OCI-LY7 (cell line): ENCODE measurements around the gene ADAM11. TPM values are rescaled to one million over a fixed set of nuclear protein-coding genes. Genes with fewer than 3 reads are reported as not detected.

Experiments used
- BruUV-seq: library from RNA; stranded (reverse); fragments of 400-500 nt; replicated peaks from 2 replicates; lab custom pipeline; 2021; lab: Mats Ljungman, UMichigan
- CTCF ChIA-PET: fragments of 300-600 bp; sonication (Branson Sonifier 250); formaldehyde crosslinking; loops from one replicate; lab custom pipeline; 2022; ENCODE audit warnings: antibody characterized with exemption; ENCODE audit not compliant: unreplicated experiment; lab: Charles Lee
- POLR2A ChIA-PET: fragments of 300-600 bp; sonication (Branson Sonifier 250); formaldehyde crosslinking; loops from one replicate; lab custom pipeline; 2022; ENCODE audit warnings: antibody characterized with exemption; lab: Charles Lee
- DNase-seq: peaks from one replicate; pipeline ENCODE4 v3.0.0-alpha.2; 2015; ENCODE audit warnings: low spot score
- H2AFZ ChIP-seq: fragments of 200-600 bp; sonication (generic), shearing (Covaris generic); 2 replicates; pipeline ENCODE4 v1.6.1; 2014; ENCODE audit warnings: mild to moderate bottlenecking, antibody characterized with exemption, low read length, moderate library complexity
- H3K27ac ChIP-seq: fragments of 200-600 bp; sonication (generic); 2 replicates; pipeline ENCODE4 v1.5.1; 2014; ENCODE audit warnings: mixed run types, low read depth, mild to moderate bottlenecking, moderate library complexity, low read length, inconsistent platforms; ENCODE audit not compliant: poor library complexity, severe bottlenecking
- H3K36me3 ChIP-seq: fragments of 200-600 bp; sonication (generic); 2 replicates; pipeline ENCODE4 v1.6.1; 2014; ENCODE audit warnings: mild to moderate bottlenecking, antibody characterized with exemption, low read length, moderate library complexity, mixed read lengths; ENCODE audit not compliant: insufficient read depth
- H3K4me1 ChIP-seq: fragments of 200-600 bp; sonication (generic); 2 replicates; pipeline ENCODE4 v1.5.1; 2014; ENCODE audit warnings: mild to moderate bottlenecking, low read length; ENCODE audit not compliant: insufficient read depth, poor library complexity, severe bottlenecking
- H3K4me2 ChIP-seq: fragments of 200-600 bp; sonication (generic); 2 replicates; pipeline ENCODE4 v1.6.1; 2014; ENCODE audit warnings: mild to moderate bottlenecking, low read length
- H3K4me3 ChIP-seq: fragments of 200-600 bp; sonication (generic); 2 replicates; pipeline ENCODE4 v1.5.1; 2014; ENCODE audit warnings: mild to moderate bottlenecking, low read depth, low read length; ENCODE audit not compliant: poor library complexity, severe bottlenecking
- H3K79me2 ChIP-seq: fragments of 200-600 bp; sonication (generic); 2 replicates; pipeline ENCODE4 v1.6.1; 2016; ENCODE audit warnings: low read depth, mild to moderate bottlenecking, low read length, moderate library complexity, mixed read lengths; ENCODE audit not compliant: insufficient read depth
- H3K9me2 ChIP-seq: fragments of 200-600 bp; sonication (generic); 2 replicates; pipeline ENCODE4 v1.6.1; 2016; ENCODE audit warnings: mild to moderate bottlenecking, low read length, mixed read lengths; ENCODE audit not compliant: insufficient read depth
- H3K9me3 ChIP-seq: fragments of 200-600 bp; sonication (generic); 2 replicates; pipeline ENCODE4 v1.6.1; 2014; ENCODE audit warnings: mild to moderate bottlenecking, mixed run types, low read length, mixed read lengths
- H4K20me1 ChIP-seq: fragments of 200-600 bp; sonication (generic); 2 replicates; pipeline ENCODE4 v1.6.1; 2014; ENCODE audit warnings: mild to moderate bottlenecking, antibody characterized with exemption, low read length, moderate library complexity, mixed read lengths; ENCODE audit not compliant: insufficient read depth
- CTCF ChIP-seq: fragments of 200-600 bp; sonication (generic); conservative IDR thresholded peaks from 2 replicates; pipeline ENCODE4 v1.5.1; 2014; ENCODE audit warnings: mild to moderate bottlenecking, antibody characterized with exemption, low read length, moderate library complexity, mixed read lengths
- EZH2phosphoT487 ChIP-seq: fragments of 200-600 bp; sonication (generic); IDR thresholded peaks from 2 replicates; pipeline ENCODE4 v1.6.1; 2018; ENCODE audit warnings: low read depth, borderline replicate concordance, mild to moderate bottlenecking, mixed run types, antibody characterized with exemption, low read length, moderate library complexity, mixed read lengths
- intact Hi-C: fragments of 100-400 bp; cut with micrococcal nuclease; formaldehyde crosslinking; loops from one replicate; pipeline ENCODE4 v1.10.0; 2022; ENCODE audit not compliant: unreplicated experiment
- total RNA-seq, 2 experiments: library from RNA; depleted of rRNA in 1 of 2; stranded (reverse); fragments of >200 nt in 1 of 2; shearing (Covaris generic) in 1 of 2; gene quantifications; 2 replicates each; pipeline ENCODE4 v1.2.3, GENCODE V29; 2014 to 2022

ADAM11 gene
- total RNA-seq, 2 experiments from 2014 or later = 1.1 to 3.3 TPM

DNA sequence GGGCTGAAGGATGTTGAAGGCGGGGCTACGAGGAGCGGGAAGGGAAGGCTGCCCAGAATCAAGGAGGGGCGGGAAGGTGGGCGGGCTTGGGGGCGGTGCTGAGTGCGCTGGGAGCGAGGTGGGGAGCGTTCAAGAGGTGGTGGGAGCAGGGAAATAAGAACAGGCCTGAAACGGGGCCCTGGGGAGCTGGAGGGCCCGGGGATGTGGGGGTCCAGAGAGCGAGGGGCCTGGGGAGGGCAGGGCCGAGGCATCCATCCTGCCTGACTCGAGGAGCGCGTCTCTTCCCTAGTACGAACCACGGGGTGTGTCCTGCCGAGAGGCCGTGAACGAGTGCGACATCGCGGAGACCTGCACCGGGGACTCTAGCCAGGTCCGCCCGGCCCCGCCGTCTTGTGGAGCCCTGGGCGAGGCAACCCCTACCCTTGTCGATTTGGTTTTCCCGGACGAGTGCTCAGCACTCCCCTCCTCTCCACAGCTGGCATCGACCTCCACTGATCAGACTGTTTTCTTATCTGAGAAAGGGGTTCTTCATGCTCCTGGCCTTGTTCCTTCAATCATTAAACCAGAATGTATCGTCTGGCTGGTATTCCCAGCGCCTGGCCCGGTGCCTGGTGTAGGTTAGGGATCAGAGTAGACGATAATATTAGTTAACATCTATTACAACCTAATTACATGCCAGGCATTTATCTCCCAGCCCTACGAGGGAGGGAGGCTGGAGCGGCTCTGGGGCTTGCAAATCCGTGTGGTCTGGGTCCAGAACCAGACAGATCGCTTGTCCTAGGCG, 17.2 kb downstream of the ADAM11 start:
- intact Hi-C loops = loop anchor here (1.0 to 2.0 kb wide), 2 partner anchors 53 to 89 kb away; no protein-coding TSS in a partner anchor
- ChIA-PET POLR2A (interaction anchor here (0.7 kb wide), 2 partner anchors 19 to 105 kb away, joined by 3 to 4 read pairs; no protein-coding TSS in a partner anchor), CTCF (interaction anchor here (0.7 to 0.8 kb wide), 2 partner anchors 65 to 75 kb away, joined by 4 to 5 read pairs; no protein-coding TSS in a partner anchor)
- H3K79me2 ChIP-seq = no peaks in the 10 kb centered on the region
- BruUV-seq = no TSS peak
- H2AFZ ChIP-seq = peak overlapping the region; percentile 37; the same call in 1 of the 2 replicates
- no peak overlapping the region for H3K27ac ChIP-seq
- no peak for DNase-seq
- H3K4me2 ChIP-seq = peak overlapping the region; percentile 68
- H3K36me3 ChIP-seq = no peaks in the 10 kb centered on the region
- no peaks in the 10 kb centered on the region for H3K9me2 ChIP-seq
- H4K20me1 ChIP-seq = no peaks in the 10 kb centered on the region
- H3K4me1 ChIP-seq = peaks cover 19% of the 10 kb centered on the region
- no peaks in the 10 kb centered on the region for H3K9me3 ChIP-seq
- TF ChIP-seq EZH2phosphoT487 (no peak), CTCF (no peak)
- peak overlapping the region; percentile 72 for H3K4me3 ChIP-seq

DNA sequence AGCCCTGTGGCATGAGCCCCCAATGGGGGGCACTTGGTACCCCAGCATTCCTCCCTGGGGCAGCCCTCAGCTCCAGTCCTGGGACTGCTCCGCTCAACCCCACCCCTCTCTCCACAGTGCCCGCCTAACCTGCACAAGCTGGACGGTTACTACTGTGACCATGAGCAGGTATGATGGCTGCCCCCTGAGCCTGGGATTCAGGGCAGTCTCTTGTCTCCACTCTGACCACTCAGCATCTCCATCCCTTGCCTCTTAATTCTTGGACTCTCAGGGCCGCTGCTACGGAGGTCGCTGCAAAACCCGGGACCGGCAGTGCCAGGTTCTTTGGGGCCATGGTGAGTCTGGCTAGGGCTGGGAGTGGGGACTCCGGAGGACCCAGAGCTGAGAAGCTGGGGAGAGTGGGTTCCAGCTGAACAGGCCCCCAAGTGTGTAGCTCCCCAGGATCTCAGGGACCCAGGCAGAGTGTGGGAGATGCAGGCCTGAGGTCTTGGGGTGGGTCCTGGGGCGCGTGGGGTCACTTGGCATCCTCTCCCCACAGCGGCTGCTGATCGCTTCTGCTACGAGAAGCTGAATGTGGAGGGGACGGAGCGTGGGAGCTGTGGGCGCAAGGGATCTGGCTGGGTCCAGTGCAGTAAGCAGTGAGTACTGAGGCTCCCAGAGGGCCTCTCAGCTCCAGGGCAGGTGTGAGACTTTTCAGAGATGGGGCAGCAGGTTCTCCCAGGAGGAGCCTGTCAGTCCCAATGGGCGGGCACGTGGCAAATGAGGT, 18.0 kb downstream of the ADAM11 start:
- POLR2A ChIA-PET = no interaction called here
- intact Hi-C loops = no loop called here
- Histone ChIP-seq H3K9me2 (no peaks in the 10 kb centered on the region), H3K27ac (no peak overlapping the region), H3K4me3 (no peak overlapping the region), H3K9me3 (no peaks in the 10 kb centered on the region), H3K36me3 (no peaks in the 10 kb centered on the region), H4K20me1 (no peaks in the 10 kb centered on the region), H2AFZ (no peak overlapping the region), H3K4me1 (peaks cover 19% of the 10 kb centered on the region), H3K79me2 (no peaks in the 10 kb centered on the region), H3K4me2 (peak overlapping the region; percentile 68; the same call in 1 of the 2 replicates)
- no TSS peak for BruUV-seq
- DNase-seq = no peak
- CTCF ChIA-PET = no interaction called here
- TF ChIP-seq CTCF (no peak), EZH2phosphoT487 (no peak)
